Measurements from ENCODE around the gene IPO8.

DNA sequence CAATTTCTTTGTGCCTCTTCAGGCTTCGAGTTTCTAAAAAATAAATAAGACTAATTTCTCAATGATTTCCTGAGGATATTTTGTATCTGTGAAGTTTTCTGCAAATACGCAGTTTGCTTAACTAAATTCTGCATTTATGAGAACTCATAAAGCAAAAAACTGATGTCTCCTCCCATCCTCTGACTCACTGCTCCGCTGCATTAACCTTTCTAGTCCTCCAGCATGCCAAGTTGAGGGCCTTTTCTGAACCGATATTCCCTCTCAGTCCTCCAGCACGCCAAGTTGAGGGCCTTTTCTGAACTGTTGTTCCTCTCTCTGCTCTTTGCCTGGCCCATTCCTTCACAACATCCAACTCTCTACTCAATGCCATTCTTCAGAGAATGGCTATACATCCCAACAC lies 3.2 kb downstream of the IPO8 start:
- TF ChIP-seq POLR2A (IDR thresholded peaks at IDR 0.05; ENCODE audit: low read length): no peak
- no peak for TF ChIP-seq GATA1 (IDR thresholded peaks at IDR 0.05; ENCODE audit: low read depth, low read length)
